HK-2 (cell line): ENCODE measurements around the gene TRMT6.
A peak's percentile ranks its signal among the peaks of the same experiment; 100 is the strongest.

Experiments used
- DNase-seq: peaks from one replicate; pipeline ENCODE4 v3.0.0-alpha.2; 2018; ENCODE audit not compliant: unreplicated experiment

The TRMT6 gene, protein sequence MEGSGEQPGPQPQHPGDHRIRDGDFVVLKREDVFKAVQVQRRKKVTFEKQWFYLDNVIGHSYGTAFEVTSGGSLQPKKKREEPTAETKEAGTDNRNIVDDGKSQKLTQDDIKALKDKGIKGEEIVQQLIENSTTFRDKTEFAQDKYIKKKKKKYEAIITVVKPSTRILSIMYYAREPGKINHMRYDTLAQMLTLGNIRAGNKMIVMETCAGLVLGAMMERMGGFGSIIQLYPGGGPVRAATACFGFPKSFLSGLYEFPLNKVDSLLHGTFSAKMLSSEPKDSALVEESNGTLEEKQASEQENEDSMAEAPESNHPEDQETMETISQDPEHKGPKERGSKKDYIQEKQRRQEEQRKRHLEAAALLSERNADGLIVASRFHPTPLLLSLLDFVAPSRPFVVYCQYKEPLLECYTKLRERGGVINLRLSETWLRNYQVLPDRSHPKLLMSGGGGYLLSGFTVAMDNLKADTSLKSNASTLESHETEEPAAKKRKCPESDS

DNA sequence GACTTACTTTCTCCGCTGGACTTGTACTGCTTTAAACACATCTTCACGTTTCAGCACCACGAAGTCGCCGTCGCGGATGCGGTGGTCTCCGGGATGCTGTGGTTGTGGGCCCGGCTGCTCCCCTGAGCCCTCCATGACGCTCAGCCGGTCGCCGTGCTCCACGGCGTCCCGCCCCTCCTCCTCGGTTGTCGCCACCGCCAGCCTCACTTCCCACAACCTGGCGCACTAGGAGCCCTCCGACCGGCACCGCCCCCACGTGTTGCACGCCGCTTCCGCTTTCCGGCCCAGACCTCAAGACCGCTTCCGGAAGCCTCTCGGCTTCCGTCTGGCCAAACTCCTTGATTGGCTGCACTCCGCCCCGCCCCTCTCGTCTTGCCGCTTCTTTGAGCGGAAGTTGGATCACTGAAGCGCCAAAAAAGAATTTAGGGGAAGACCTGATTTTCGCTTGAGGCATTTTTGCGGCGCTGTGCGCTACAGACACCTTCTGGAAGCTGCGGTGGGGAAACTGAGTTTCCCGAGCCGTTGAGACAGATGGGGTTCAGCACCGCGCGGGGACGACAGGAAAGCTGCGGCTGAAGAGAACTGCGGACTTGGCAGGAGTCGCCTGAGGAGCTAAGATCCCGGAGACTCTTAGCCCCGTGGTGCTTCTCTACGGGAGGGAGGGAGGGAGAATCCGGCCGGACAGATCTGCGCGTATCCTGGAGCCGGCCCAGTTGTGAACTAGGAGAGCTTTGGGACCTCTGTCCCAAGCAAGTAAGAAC is at the start of gene TRMT6, which contains the start of gene MCM8:
Gene TRMT6 (minus strand): TSS at position 263 of the 761 bp plus-strand sequence. CDS start 128 bp downstream, at position 135.
Gene MCM8 (plus strand): TSS at position 382 of the 761 bp plus-strand sequence. CDS start 1,364 bp downstream, outside the sequence.
- peak; percentile 98 for DNase-seq

DNA sequence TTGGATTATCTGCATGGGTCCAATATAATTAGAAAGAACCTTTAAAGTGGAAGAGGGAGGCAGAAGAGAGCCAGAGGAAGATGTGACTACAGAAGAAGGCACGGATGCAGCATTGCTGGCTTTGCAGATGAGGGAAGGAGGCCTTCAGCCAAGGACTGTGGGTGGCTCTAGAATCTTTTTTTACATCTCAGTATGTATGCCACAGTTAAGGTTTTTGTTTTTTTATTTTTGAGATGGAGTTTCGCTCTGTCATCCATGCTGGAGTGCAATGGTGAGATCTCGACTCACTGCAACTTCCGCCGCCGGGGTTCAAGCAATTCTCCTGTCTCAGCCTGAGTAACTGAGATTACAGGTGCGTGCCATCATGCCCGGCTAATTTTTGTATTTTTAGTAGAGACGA is 49.5 kb upstream of the TRMT6 start:
- no peak for DNase-seq

DNA sequence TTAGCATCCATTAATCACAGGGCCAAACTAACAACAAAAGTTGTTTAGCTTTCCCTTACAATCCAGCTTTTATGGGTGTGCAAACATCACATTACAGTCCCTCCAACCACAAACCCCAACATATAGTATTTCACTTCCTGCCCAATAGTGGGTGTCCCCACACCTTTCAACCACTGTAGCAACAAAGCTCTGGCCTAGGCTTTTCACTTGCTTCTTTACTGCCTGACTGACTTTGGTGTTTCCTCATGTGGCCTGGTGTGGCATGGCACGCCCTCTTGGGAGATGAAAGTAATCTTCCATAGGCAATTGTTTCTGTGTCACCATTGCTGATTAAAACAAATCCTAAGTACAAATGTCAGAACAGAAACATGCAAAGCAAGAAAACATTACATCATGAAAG is 46.4 kb upstream of the TRMT6 start:
- DNase-seq: no peak

DNA sequence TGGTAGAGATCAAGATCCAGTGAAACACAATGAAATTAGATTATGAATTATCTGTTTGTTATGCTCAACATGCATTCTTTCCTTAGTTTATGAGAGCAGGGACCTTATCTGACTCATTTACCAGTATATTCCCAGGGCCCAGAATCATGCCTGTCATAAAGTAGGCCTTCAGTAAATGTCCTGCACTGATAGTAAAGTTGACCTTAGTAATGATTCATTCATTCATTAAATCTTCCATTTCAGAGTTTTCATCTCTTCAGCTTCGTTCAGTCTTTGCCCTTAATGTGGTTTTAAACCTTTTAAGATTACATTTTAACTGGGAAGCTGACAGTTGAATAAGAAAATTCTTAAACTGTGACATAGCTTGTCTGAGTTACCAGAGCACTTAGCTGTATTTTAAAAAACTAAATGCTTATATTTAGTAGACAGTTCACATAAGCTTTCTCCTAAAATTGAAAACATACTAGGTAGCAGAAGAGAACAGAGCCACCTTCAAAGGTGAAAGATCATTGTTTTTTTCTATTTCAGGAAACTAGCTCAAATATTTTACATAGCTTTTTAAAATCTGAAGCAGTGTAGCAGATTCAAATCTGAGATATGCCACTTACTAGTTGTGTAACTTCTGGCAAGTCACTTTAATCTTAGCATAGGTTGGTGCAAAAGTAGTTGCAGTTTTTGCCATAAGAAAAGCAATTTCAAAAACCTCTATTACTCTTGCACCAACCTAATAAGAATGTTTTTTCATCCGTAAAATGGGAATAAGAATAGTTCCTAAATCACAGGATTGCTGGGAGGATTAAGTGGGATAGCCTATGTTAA is 41.5 kb upstream of the TRMT6 start:
- DNase-seq: no peak

- DNase-seq: no peak
Observed at GRCh38 chr20:5990946-5991345, 40.6 kb upstream of the TRMT6 start.

DNA sequence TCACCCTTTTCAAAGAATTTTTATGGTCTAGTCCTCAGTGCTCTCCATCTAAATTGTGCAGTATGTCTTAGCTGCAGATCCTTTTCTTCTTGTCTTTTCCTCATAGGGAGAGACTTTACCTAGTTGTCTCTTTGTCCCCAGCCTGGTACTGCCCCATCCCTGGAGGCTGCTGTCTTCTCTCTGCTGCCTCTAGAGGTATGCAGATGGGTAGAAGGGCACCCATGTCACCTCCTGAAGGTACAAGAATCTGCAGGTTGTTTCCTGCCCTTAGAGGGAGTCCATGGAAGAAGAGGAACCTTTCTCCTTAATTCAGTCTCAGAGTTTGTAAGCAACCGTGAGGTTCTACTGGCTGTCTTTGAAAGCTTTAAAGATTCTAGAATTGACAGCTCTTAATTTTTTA is 39.2 kb upstream of the TRMT6 start:
- no peak for DNase-seq

GRCh38 chr20:5987383-5987782 is 37.0 kb upstream of the TRMT6 start:
- no peak for DNase-seq

GRCh38 chr20:5980720-5981538 is 30.6 kb upstream of the TRMT6 start:
- no peak for DNase-seq

DNA sequence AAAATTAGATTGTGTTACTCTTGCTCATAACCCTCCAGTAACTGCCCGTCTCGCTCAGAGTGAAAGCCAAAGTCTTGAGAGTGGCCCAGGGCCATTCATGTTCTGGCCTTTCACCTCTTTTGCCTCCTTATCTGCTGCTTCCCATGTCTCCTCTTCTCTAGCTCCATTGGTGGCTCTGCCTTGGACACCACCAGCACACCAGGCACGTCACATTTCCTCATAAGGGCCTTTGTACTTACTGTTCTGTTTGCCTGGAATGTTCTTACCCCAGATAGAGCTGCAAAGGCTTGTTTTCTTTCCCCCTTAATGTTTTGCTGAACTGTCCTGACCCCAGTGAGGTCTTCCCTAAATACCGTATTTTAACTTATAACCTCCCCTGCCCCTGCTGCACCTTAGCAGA is 29.5 kb upstream of the TRMT6 start:
- no peak for DNase-seq

DNA sequence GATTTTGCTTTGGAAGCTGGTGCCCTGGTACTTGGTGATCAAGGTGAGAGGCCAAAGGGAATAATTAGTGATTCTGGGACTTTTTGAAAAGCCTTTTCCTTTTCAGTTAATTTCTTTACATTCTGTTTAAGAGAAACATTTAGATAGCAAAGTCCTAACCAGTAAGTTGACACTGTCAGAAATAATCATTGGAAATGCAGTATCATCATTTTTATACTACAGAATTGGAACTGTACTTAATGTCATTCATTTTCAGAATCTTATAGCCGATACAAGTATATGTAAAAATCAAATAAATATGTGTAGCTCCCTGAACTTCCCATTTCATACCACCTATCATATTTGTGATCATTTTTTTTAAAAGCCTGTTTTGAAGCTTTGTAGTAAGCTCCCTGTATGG is 27.6 kb upstream of the TRMT6 start:
- DNase-seq: no peak

DNA sequence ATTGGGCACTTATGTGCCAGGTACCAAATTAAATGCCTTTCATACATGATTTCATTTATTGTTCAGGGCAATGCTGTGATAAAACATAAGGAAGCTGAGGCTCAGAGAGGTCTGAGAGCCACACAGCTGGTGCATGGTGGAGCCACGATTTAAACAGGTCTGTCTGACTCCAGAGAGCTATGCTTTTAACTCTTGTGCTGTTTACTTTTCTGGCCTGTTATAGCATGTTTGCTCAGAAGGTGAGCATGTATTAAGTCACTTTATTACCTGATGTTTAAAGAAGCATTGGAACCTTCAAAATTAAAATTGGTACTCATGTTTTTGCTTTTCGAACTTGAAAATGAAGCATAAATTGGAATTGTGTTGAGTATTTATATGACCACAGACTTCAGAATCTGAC is 26.9 kb upstream of the TRMT6 start:
- no peak for DNase-seq

- DNase-seq: no peak
Observed at GRCh38 chr20:5975778-5976177, 25.4 kb upstream of the TRMT6 start.

- no peak for DNase-seq
Observed at GRCh38 chr20:5974531-5974930, 24.2 kb upstream of the TRMT6 start.

- DNase-seq: no peak
Observed at GRCh38 chr20:5973971-5974370, 23.6 kb upstream of the TRMT6 start.

DNA sequence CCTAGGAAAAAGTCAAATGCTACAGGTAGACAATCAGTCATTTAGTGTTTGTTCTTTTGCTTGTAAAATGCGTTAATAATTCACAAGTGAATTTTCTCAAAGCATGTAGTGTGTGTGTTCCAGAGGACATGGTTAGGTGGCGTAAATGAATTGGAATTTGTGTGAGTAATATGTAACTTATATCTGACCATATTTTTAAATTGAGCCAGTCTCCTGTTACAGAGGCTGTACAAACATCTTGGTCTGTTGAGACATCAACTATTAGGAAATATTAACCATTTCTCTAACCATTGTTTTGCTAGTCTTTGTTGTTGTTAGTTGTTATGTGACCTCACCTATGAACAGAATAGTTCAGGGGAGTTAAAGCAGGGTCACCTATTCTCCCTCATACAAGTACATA is 22.8 kb upstream of the TRMT6 start:
- no peak for DNase-seq

DNA sequence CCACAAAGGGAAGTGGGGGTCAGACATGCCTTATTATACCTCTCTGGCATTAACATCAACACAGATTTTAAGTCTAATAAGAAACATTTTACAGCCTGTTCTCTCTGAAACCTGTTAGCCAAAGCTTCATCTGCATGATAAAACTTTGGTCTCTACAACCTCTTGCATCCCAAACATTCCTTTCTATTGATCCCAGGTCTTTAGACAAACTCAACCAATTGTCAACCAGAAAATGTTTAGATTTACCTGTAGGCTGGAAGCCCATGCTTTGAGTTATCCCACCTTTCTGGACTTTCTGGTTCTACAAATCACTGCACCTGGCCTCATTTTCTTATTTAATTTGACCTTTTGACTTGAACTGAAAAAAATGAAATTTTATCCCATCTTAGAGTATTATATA is 20.9 kb upstream of the TRMT6 start:
- DNase-seq: no peak

DNA sequence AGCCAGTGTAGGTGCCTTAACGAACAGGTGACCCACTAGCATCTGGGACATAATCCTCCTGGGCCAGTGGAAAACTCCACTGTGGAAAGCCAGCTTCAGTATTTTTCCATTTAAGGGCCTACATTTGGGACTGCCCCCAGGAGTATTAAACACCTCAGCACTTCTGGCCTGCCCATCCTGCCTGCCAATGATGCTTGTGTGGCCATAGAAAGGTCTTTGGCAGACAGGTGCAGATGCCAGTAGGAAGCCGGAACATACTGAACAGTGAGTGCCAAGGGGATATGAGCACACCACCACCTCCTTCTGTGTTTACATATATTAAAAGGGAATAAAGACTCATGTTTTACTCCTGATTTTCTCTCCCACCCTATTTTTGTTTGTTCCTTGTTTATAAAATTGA is 20.0 kb upstream of the TRMT6 start:
- no peak for DNase-seq

GRCh38 chr20:5969940-5970339 is 19.6 kb upstream of the TRMT6 start:
- no peak for DNase-seq

- no peak for DNase-seq
Observed at GRCh38 chr20:5969348-5969935, 19.1 kb upstream of the TRMT6 start.

DNA sequence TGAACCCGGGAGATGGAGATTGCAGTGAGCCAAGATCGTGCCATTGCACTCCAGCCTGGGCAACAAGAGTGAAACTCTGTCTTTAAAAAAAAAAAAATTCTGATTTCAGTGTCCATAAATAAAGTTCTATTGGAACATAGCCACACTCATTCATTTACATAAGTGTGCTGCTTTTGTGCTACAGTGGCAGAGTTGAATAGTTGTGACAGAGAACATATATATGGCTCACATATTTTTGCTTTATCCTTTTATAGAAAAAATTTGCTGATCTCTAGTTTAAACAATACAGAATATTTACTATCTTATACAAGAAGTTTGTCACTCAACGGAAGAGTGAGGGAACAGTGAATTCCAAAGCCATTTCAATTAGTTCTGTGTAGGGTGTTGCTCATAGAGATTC is 18.1 kb upstream of the TRMT6 start:
- DNase-seq: no peak

GRCh38 chr20:5967469-5967868 is 17.1 kb upstream of the TRMT6 start:
- DNase-seq: no peak
